Measurements from ENCODE around the gene TMEM69.

DNA sequence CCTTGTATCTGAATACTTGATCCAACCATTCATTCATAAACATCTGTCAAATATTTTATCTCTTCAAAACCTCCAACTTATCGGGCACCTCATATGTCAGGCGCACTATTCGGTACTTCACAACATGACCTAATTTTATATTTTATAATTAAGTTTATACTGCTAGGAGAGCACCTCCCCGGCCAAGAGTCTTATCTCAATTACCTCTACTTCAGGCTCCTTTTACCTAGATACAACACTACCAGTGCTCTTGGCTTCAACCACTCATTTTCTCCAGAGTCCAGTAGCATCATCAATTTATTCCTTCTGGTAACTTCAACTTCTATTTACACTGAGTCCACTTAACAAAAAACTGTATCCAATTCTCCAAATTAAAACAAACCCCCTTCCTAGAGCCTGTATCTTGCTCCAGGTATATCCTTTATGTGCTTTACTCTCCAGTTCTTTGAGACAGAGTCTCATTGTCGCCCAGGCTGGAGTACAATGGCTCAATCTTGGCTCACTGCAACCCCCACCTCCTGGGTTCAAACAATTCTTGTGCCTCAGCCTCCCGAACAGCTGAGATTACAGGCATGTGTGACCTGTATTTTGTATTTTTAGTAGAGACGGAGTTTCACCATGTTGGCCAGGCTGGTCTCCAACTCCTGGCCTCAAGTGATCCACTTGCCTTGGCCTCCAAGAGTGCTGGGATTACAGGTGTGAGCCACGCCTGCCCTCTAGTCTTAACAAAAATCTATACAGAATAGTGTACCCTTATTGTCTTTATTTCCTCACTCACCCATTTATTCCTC, 20.5 kb upstream of the TMEM69 start:
- TF ChIP-seq, protein P1, sequence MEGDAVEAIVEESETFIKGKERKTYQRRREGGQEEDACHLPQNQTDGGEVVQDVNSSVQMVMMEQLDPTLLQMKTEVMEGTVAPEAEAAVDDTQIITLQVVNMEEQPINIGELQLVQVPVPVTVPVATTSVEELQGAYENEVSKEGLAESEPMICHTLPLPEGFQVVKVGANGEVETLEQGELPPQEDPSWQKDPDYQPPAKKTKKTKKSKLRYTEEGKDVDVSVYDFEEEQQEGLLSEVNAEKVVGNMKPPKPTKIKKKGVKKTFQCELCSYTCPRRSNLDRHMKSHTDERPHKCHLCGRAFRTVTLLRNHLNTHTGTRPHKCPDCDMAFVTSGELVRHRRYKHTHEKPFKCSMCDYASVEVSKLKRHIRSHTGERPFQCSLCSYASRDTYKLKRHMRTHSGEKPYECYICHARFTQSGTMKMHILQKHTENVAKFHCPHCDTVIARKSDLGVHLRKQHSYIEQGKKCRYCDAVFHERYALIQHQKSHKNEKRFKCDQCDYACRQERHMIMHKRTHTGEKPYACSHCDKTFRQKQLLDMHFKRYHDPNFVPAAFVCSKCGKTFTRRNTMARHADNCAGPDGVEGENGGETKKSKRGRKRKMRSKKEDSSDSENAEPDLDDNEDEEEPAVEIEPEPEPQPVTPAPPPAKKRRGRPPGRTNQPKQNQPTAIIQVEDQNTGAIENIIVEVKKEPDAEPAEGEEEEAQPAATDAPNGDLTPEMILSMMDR (CRISPR knock-in tag; IDR thresholded peaks at IDR 0.05): no peak
- TF ChIP-seq ZNF460 (CRISPR knock-in tag; IDR thresholded peaks at IDR 0.05; ENCODE audit: borderline replicate concordance): no peak
- no peak for TF ChIP-seq PAWR (CRISPR knock-in tag; IDR thresholded peaks at IDR 0.05; ENCODE audit: borderline replicate concordance)
- TF ChIP-seq MYC (CRISPR knock-in tag; IDR thresholded peaks at IDR 0.05; ENCODE audit: borderline replicate concordance): no peak
- TF ChIP-seq RARG (CRISPR knock-in tag; IDR thresholded peaks at IDR 0.05; ENCODE audit: low read depth): no peak
- no peak for TF ChIP-seq ZNF530 (CRISPR knock-in tag; IDR thresholded peaks at IDR 0.05; ENCODE audit: low read depth)
- no peak for TF ChIP-seq POLR2A (IDR thresholded peaks at IDR 0.05; ENCODE audit: insufficient read depth in 1 of 2, low read depth in 2 of 2, low read length in 2 of 2)
- no peak for TF ChIP-seq MLLT10 (CRISPR knock-in tag; IDR thresholded peaks at IDR 0.05)
- no peak for TF ChIP-seq MXI1 (IDR thresholded peaks at IDR 0.05; ENCODE audit: borderline replicate concordance, low read depth, low read length)
- TF ChIP-seq SRSF4 (IDR thresholded peaks at IDR 0.05; ENCODE audit: low read depth, low read length, poor library complexity, severe bottlenecking): no peak
- TF ChIP-seq HDAC6 (IDR thresholded peaks at IDR 0.05; ENCODE audit: low read depth, low read length): no peak
- no peak for TF ChIP-seq MEIS1 (CRISPR knock-in tag; IDR thresholded peaks at IDR 0.05; ENCODE audit: borderline replicate concordance)
- TF ChIP-seq, protein P2, sequence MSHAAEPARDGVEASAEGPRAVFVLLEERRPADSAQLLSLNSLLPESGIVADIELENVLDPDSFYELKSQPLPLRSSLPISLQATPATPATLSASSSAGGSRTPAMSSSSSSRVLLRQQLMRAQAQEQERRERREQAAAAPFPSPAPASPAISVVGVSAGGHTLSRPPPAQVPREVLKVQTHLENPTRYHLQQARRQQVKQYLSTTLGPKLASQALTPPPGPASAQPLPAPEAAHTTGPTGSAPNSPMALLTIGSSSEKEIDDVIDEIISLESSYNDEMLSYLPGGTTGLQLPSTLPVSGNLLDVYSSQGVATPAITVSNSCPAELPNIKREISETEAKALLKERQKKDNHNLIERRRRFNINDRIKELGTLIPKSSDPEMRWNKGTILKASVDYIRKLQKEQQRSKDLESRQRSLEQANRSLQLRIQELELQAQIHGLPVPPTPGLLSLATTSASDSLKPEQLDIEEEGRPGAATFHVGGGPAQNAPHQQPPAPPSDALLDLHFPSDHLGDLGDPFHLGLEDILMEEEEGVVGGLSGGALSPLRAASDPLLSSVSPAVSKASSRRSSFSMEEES (CRISPR knock-in tag; IDR thresholded peaks at IDR 0.05): no peak

Data from HepG2 (cell line).